HG03460 (cell line): ENCODE results near the gene ITGB7.

Experiments used
- ATAC-seq: cut with Tn5 transposase; IDR thresholded peaks from one replicate; pipeline ENCODE4 v1.9.1; 2021; ENCODE audit not compliant: unreplicated experiment

The ITGB7 gene, protein sequence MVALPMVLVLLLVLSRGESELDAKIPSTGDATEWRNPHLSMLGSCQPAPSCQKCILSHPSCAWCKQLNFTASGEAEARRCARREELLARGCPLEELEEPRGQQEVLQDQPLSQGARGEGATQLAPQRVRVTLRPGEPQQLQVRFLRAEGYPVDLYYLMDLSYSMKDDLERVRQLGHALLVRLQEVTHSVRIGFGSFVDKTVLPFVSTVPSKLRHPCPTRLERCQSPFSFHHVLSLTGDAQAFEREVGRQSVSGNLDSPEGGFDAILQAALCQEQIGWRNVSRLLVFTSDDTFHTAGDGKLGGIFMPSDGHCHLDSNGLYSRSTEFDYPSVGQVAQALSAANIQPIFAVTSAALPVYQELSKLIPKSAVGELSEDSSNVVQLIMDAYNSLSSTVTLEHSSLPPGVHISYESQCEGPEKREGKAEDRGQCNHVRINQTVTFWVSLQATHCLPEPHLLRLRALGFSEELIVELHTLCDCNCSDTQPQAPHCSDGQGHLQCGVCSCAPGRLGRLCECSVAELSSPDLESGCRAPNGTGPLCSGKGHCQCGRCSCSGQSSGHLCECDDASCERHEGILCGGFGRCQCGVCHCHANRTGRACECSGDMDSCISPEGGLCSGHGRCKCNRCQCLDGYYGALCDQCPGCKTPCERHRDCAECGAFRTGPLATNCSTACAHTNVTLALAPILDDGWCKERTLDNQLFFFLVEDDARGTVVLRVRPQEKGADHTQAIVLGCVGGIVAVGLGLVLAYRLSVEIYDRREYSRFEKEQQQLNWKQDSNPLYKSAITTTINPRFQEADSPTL

DNA sequence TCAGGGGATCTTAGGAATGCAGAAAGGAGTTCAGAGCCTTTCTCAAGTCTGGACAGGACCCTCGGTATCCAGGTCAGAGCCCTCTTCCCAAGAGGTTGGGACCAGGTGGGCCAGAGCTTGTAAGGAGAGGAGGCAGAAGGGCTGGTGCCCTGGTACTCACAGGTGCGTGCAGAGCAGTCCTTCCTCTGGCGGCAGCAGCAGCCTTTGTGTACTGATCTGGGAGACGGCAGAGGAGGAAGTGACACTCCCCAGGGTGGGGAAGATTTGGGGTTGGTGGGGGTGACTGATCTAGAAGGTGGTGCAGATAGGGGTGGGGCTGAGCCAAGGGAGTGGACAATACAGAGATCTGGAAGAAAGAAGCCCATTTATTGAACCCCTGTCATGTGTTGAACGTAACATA, at the start of gene ITGB7:
Gene ITGB7 (minus strand): TSS at position 210 of the 400 bp plus-strand sequence. CDS start 6,808 bp downstream, outside the sequence.
- no peak for ATAC-seq

DNA sequence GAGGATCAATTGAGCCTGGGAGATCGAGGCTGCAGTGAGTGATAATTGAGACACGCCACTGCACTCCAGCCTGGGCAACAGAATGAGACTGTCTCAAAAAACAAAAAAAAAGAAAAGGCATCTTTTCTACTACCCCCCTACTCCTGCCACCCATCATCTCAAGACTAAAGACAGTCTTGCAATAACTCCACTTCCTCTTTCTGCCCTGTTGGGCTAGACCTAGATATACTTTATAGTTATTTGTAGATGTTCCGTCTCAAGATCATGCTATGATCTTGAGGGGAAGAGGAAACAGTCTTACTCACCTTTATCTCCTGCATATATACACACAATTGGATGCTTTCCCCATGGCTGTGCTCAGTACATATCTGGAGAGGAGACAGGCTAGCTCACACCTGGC, 48.9 kb upstream of the ITGB7 start:
- no peak for ATAC-seq

DNA sequence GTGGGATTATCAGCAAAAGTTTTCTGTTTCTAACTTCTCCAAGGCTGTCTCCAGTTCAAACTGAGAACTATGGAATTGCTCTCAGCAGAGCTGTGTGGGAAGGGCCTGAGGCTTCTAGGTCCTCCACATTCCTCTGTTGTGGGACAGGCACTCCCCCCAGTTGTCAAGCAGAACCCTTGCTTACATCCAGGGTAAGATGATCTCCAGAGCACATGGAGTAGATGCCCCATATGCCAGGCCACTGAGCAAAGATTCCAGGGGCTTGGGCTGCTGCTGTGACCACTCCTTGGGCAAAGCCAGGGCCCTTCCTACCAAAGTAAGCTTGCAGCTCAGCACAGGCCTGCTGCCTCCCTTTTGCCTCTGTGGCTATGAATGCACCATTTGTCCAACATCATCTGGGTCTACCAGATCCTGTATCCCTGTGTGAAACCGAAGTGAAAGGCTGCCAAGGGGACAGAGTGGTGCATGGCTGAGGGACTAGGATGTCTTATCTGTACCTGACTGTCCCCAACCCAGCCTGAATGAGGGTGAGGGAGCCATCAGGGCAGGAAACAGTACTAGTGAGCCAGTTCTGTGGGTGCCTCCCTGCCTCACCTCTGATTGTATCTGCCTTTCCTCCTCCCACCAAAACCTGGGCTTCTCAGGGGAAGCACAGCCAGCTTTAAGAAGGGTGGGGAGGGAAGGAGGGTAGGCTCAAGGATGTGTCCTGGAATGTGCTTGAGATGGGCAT, 47.9 kb upstream of the ITGB7 start:
- ATAC-seq = no peak

DNA sequence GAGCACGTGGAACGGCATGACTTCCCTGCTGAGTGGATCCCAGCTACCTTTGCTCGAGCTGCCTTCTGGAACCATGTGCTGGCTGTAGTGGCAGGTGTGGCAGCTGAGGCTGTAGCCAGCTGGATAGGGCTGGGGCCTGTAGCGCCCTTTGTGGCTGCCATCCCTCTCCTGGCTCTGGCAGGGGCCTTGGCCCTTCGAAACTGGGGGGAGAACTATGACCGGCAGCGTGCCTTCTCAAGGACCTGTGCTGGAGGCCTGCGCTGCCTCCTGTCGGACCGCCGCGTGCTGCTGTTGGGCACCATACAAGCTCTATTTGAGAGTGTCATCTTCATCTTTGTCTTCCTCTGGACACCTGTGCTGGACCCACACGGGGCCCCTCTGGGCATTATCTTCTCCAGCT, 46.2 kb upstream of the ITGB7 start:
- ATAC-seq = no peak

DNA sequence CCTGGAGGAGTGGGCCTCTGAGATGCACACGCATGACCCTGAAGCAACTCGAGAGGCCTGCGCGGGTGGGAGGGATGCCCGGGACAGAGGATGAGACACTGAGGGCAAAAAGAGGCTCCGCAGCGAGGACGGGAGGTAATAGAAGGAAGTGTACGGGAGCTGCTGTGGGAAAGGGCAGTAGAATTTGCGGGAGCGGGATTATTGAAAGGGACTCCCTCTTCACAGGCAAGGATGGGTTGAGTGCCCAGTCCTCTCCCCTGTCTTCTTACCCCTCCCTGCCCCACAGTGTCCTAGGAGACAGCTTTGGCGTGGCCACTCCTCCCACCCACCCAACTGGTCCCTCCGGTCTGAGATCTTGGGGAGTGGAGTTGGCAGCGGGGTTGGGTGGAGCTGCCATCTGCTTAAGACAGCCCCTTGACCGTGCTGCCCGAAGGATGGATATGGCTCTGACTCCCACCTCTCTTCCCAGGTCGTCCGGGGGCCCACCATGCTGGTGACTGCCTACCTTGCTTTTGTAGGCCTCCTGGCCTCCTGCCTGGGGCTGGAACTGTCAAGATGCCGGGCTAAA, 45.4 kb upstream of the ITGB7 start:
- no peak for ATAC-seq

DNA sequence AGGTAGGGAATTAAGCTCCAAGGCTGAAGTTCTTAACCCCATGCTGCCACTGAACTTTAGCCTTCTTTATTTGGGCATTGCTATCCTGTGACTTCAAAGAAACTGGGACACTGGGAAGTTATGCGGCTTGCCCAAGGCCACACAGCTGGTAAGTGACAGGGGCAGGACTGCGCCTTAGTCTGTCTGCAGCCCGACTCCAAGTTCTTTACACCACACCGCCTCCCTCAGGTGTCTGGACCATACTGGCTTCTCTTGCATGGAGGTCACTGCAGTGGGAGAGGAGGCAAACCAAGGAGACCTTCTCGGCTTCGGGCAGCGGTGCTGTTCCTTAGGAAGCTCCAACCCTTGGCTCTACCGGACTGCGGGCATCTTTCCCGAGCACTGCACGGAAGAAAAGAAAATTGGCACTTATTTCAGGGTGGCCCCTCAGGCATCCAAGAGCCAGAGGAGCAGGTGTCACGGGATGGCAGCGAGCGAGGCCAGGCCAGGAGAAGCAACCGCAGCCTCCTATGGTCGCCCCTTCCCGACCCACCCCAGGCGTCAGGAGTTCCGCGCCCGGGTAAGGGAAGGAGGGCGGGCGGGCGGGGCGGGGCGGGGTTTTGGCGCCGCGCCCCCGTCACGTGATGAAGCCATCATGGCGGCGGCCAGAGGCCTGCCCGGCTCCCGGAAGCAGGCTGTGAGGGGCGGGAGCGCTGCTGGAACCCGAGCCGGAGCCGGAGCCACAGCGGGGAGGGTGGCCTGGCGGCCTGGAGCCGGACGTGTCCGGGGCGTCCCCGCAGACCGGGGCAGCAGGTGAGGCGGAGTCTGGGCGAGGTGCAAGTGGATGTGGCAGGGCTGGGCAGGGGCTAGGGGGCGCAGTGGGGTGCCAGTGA, 44.7 kb upstream of the ITGB7 start:
- ATAC-seq = peak; percentile 73

DNA sequence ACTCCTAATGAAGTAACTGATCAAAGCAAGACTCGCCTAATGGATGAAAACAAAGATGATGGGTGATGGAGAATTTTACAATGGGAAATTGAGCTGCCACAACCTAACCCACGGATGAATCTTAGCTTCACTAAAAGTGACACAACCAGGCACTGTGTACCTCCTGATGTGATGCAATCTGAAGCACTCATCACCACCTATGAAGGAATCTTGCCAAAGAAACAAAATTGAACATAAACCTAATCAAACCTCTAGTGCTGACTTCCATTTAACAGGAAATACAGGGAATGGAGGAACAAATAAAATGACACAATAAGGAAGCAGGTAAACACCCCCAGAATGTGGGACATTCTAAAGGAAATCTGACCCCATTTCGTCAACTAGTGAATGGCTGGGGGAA, 38.2 kb upstream of the ITGB7 start:
- no peak for ATAC-seq

DNA sequence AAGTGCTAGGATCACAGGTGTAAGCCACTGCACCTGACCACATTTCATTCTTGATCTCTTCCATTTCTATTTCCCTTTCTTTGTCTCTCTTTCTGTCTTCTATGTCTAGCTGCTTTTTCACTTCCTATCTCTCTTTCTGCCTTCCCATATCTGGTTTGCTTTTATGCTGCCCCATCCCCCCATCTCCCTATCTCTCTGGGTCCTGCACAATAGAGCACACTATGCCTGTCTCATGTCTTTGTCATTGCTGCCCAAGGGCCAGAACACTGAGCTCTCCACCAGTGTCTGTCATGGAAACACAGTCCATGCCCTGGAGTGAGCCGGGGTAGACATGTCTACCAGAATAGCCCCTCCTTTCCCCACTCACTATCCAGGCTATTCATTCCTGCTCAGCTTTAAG, 37.3 kb upstream of the ITGB7 start:
- no peak for ATAC-seq

DNA sequence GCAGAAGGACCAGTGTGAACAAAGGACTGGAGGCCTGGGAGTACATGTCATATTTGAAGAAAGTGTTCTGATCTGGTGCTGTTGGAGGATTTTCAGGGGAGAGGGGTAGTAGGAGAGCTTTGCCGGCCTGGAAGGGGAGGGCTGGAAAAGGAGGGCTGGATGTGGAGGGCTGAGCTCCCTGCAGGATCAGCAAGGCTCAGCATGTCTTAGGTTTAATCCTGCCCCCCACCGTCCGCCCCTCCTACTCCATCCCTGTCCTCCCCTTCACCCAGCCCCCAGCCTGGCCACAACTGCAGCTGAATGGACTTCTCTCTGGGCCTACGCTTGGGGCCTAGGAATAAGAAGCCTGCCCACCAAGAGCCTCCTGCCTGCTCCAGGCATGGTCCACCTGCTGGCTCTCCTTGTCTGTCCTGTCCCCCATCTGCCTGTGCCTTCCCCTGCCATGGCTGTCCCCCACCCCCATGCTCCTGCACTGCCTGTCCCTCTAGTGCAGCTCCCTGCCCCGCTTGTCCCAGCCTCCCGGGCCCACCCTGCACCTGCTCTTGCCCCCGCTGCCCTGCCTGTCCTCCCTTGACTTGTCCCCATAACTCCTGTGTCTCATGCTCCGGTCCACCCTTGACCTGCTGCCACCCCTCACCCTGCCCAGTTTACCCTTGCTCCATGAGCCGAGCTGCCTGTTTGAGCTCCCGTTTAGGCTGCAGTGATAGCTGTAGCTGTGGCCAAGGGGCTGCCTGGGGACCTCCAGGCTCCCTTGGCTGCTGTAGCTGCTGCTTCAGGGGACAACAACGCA, 34.8 kb upstream of the ITGB7 start:
- ATAC-seq = no peak

DNA sequence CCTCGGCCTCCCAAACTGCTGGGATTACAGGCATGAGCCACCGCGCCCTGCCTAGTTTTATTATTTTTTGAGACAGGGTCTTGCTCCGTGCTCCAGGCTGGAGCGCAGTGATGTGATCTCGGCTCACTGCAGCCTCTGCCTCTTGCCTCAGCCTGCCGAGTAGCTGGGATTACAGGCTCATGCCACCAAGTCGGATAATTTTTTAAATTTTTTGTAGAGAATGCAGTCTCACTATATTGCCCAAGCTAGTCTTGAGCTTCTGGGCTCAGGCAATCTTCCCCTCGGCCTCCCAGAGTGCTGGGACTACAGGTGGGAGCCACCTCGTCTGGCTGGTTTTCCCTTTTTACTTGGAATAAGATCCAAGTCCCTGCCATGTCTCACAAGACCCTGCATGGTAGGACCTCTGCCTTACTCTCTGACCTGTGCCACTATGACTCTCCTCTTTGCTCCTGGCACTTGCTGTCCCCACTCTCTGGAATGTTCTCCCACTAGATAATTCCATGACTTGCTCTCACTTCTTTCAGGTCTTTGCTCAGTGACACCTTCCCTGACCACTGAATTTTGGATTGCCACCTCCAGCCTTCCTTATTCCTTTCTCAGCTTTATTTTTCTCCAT, 32.7 kb upstream of the ITGB7 start:
- no peak for ATAC-seq

DNA sequence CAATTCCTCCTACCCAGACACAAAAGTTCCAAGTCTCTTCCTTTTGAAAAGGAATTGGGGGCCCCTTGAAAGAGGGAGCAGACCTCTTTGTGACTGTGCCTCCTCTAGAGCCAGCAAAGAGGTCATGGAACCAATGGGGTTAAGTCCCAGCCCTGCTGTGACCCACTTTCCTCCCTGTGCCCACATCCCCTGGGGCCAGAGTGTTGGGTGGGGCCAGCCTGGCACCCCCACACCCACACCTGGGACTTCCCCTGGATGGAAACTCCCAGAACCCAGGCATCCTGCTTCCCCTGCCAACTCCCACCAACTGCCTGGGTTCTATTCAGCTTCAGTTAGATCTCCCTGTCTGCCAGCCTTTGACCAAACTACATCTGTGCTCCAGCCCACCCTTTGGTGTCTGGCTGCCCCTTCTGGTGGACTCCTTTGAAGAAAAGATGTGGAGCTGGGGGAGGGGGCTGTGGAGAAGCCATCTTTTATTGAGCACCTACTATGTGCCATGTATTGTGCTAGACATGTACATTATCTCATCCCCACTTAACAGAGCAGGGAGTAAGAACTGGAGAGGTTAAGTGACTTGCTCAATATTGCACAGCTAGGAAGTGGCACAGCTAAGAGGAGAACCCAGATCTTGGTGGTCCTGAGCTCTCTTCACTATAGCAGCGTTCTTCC, 29.5 kb upstream of the ITGB7 start:
- ATAC-seq = no peak

DNA sequence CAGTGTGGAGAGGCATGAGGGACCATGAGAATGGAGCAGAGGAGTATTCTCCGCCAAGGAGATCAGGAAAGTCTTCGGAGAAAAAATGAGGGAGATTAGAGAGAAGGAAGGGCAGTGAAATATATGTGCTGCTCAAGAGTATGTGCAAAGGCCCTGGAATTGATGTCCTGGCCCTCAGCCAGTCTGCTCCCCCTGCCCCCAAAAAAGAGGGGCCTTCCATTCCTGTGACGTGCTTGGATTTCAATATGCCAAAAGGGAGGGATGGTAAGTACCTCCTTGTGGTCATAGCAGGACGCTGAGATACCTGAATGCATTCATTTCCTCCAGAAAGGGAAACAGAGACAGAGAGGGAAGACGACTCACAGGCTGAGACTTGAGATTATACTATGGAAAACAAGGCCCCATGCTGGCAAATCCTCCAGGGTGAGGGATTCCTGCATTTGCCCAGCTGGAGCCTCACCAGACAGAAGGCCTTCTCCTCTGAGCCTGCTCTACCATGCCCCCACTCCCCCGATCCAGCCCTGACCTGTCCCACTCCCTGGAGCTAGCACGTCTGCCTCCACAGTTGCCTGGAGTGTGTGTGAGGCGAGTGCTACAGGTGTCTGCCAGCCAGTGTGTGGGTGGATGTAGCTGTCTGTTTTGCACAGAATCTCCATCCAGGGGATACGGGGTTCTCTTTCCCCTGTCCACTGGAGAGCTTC, 28.8 kb upstream of the ITGB7 start:
- ATAC-seq = no peak

DNA sequence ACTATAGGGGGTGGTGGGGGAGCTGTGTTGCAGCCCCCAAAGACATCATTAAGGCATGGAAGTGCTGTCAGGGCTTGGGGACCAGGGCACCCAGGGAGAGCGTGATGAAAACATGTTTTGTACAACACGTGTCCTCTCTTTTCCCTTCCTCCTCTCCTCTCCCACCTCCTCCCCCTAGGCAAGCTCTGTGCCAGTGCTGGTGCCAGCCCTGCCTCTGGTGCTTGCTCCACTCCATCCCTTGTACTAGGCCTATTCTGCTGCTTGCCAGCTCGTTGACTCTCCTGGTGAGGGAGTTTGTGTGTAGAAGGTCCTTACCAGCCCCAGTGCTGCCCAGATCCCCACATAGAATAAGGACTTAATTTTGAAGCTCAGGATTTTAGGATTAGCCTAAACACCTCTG, 28.1 kb upstream of the ITGB7 start:
- ATAC-seq = no peak

DNA sequence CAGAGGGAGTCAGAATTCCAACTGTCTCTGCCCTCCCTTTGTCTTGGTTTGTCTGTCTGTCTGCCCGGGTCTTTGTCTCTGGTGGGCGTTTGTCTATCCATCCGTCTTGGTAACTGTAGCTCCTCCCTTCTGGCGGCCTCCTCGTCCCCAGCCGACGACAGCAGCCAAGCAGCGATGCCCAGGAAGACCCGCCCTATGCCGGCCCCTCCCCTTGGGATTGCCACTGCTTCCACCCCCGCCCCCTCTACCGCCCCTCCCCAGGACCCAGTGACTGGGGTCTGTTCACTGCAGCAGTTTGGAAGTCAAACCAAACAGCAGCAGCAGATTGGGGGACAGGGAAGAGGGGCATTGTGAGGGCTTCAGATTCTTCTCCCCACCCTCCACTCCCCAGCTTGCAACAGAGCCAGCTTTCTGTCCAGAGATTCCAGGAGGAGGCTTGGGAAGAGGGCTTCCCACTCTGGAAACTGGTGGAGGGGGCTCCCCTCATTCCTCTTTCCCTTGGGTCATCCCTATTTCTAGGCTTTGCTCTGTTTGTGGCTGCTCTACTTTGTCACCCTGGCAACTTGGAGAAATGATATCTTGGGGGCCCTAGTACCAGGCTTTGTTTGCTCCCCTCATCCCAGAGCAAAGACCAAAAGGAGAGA, 27.3 kb upstream of the ITGB7 start:
- no peak for ATAC-seq

DNA sequence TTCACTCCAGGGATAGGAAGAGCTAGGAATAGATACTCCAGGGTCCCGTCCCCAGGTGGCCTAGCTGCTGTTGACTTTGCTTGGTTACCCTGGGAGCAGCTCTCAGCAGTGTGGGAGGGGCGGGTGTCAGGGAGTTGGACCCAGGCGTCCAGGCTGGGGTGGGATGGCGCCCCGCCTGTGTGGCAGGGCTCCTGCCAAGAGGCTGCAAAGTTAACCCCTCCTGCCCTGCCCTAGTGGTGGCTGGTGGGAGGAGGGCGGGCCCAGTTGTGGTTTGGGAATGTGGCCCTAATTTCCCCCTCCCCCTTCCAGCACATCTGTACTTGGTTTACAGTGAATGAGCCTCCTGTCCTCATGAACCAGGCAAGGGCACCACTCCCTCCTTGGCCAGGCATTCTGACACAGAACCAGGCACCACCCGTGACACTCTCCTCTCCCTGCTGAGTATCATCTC, 26.6 kb upstream of the ITGB7 start:
- no peak for ATAC-seq

DNA sequence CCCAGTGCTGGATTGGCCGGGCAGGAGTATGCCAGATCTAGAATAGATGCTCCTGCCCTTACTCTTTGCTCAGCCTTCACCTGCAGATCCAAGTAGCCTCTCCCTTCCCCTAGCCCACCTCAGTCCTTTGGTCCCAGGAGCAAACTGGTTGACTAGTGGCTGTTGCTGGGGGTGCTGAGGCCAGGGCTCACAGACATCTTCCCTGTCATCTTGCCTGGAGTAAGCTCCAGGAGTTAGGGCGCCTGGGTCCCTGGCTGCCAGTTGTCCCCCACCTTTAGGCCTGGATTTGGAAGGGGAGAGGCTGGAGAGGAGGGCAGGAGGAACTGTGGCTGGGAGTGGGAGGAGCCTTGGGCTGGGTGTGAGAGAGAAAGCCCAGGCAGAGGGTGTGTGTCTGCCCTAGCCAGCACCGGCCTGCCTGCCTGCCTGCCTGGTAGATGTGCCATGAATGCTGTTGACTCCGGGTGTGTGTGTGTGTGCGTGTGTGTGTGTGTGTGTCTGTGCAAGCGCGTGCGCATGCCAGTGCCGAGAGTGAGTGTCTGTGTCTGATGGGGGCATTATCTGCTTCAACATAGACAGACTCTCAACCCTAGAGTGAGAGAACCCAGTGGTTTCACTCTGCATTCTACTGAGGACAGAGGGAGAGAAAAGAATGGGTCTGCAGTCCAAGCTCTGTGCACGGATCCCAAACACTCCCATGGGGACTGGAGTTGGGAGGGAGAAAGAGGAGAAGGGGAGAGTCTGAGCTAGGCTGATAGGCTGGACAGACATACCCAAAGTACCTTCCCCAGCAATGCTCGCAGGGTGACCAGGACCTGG, 25.8 kb upstream of the ITGB7 start:
- no peak for ATAC-seq
